Stimulated activated CD4-positive, alpha-beta T cell treated with anti-CD3 and anti-CD28 coated beads, Interleukin-2, amount 100 ng/mL, for 4 hours (primary cell): ENCODE data around the gene BPIFB2.
"Not testable (repeated sequence)": the region's sequence is repeated elsewhere in the genome, so short reads cannot be mapped to it uniquely, and the experiment has no call there.

Source experiments
- DNase-seq: peaks from one replicate; pipeline ENCODE4 v3.0.0-alpha.2; 2020; ENCODE audit warnings: low read depth

Gene BPIFB2

DNA sequence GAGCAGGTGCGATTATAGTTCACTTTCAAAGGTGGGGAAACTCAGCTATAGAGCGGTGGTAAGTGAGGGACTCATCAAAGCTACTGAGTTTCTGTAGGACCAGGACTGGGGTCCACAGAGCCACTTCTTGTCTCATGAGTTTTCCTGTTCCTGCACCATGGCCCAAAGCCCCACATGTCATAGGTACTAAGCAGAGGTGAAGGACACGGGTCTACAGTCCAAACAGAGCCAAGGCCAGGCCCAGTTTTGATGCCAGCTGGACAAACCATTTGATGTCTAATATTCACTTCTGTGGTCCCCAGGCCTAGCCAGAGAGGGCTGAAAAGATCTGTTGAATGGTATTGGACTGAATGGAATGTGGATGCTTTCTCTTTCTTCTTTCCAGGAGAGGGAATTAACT, 34.9 kb downstream of the BPIFB2 start:
- DNase-seq: no peak

DNA sequence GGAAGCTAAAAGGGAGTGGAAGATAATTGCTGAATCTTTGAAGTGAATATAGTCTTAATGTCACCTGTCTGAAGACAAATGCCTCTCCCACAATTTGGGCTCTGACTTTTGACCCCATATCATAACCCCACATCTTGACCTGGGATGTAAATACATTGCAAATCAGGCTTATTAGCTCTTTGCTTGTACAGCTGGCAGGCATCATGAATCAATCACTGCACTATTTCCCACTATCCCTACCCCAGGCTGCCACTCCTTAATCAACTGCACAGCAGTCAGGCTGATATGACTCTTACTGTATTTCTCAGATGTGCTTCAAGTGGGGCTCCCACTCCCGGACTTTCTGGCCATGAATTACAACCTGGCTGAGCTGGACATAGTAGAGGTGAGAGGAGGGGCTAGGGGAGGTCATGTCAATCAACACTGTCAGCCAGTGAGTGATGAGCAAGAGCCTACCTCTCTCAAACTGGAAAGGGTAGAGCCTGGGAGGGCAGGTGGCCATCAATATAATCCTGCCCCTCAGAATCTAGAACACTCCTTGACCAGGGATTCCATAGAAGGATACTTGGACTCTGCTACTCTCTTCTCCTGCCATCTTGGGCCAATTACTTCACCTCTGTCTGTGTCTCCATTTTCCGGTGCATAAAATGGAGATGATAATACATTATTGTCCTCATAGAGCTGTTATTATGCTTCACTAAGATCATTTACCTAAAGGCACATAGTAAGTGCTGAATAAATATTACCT, 35.7 kb downstream of the BPIFB2 start:
- DNase-seq: no peak

DNA sequence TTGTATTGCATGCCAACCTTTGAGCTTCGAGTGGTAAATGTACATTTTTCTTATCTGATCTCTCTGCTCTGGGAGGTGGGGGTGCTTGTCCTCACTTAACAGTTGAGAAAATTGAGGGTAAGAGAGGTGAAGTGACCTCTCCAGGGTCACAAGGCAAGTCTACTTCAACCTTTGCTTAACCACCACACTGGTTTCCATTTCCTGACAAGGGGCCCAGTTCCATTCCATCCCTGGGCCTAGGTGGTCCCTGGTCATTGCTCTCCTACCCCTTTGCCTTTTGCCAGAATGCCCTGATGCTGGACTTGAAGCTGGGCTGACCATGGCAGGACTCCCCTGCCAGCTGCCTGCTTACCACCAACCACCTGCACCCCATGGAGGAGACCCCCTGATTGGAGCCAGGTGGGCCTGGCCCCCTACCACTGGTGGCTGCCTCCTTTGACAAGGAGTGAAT, 36.3 kb downstream of the BPIFB2 start:
- no peak for DNase-seq

DNA sequence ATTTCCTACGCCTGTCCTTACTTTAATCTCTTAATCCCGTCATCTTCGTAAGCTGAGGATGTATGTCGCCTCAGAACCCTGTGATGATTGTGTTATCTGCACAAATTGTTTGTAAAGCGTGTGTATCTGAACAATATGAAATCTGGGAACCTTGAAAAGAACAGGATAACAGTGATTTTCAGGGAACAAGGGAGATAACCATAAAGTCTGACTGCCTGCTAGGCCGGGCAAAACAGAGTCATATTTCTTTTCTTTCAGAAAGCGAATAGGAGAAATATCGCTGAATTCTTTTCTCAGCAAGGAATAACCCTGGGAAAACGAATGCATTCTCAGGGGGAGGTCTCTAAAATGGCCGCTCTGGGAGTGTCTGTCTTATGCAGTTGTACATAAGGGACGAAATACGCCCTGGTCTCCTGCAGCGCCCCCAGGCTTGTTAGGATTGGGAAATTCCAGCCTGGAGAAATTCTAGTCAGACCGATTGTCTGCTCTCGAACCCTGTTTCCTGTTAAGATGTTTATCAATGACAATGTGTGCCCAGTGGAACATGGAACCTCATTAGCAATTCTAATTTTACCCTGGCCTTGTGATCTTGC, 37.7 kb downstream of the BPIFB2 start:
- DNase-seq: not testable (repeated sequence)

DNA sequence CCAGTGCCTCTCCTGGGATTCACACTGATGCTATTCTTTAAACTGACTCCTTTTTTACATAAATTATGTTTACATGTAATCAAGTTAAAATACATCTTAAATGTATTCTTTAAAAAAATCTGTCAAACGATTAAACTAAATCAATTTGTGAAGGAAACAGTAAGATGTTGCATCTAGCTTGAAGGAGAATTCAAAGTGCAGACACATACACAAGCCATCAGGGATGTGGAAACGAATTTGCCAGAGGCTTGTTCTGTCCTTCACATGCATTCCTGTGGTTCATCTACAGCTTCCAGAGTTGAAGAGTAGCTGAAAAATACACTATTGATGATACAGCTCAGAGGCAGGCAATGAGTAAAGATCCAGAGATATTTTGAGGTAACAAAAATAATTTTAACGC, 38.9 kb downstream of the BPIFB2 start:
- DNase-seq: no peak

DNA sequence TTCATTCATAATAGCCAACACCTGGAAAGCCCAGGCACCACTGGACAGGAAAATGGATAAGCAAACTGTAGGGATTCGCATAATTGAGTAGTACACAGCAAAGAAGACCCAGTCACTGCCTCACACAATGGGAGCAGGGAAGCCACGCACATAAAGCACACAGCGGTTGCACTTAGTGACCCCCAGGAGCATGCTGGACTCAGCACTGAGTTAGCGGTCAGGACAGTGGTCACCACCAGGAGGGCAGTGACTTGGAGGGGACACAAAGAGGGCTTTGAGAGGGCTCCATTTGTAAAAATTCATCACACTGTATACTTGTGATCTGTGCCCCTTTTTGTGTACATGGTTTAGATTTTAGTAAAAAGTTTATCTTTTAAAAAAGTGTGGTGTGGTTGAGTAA, 43.8 kb downstream of the BPIFB2 start:
- DNase-seq: no peak

DNA sequence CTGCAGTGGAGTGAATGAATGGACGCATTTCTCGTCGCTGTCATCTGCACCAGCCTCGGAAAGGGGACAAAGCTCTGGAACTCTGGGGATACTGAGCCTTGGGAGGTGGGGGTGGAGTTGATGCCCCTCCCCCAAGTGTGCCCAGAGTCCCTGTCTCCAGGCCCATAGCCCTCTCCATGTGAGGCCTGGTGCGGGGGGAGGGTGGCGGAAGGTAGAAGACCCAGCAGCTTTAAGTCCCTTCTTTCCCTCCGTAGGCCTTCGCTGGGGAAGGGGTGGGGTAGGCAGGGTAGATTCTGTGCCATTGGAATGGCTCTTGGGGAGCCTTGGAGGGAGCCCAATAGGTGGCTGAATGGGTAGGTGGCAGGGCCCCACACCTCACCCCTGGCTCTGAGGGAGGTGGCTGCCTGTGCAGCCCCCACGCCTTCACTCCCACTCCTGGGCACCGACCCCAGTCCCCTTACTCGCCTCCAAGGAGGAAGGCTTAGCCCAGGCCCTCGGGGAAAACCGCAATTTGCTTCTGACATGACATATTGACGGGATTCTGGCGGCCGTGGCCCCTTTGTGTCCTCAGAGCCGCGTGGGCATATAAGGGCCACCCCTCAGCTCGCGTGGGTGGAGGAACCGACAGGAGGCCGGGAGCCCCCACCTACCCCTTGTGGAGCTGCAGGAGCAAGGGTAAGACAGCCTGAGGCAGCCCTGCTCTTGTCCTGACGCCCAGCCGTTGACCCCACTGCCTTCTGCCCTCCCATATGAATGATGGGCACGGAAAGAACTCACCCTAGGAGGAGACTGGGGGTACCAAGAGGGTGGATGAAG, 46.0 kb downstream of the BPIFB2 start, which contains the start of gene BPIFB3:
TSS of gene BPIFB3 (plus strand) at position 613 of the 816 bp plus-strand sequence. CDS start 1,533 bp downstream, outside the sequence.
- no peak for DNase-seq

DNA sequence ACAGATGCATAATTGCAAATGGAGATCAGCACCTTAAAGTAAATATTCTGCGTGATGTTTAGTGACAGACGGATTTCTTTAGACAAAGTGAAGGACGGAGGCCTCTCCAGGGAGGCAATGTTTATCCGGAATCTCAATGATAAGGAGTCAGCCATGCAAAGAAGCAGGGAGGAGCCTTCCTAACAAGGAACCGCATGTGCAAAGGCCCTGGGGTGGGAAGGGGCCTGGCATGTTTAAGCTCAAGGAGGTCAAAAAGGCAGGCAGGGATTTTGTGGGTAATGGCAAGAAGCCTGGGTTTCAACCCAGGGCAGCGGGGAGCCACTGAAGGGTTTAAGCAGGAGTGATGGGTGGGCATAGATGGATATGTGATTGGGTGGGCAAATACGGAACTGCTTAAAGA, 46.9 kb downstream of the BPIFB2 start:
- DNase-seq: no peak

DNA sequence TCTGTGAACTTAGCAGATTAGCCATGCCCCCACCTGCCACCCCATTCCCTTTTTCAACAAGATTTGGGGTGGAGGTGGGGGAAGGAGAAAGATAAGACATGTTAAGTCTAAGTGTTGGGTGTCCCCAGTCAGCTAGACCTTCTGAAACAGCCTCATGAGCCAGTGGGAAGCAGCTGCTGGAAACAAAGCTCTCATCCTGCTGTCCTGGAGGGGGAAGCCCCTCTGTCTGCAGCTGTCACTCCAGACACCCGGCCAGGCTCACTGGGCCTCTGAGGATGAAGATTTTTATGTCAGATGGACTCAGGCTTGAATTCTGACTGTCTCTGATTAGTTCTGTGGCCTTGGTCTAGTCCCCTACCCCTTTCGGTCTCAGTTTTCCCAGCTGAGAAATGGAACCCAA, 47.3 kb downstream of the BPIFB2 start:
- no peak for DNase-seq

DNA sequence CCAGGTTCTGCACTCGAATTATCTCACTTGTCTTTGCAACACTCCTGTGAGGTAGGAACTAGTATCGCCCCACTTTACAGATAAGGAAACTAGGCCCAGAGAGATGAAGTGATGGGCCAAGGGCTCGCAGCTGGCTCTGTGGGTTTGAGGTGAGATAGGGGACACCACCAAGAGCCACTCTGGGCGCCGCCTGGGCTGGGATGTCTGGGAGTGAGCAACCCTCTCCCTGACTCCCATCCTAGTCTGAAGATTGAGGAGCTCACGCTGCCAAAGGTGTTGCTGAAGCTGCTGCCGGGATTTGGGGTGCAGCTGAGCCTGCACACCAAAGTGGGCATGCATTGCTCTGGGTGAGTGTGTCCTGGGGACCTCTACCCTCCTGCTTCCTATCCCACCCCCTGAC, 51.6 kb downstream of the BPIFB2 start:
- DNase-seq: no peak

DNA sequence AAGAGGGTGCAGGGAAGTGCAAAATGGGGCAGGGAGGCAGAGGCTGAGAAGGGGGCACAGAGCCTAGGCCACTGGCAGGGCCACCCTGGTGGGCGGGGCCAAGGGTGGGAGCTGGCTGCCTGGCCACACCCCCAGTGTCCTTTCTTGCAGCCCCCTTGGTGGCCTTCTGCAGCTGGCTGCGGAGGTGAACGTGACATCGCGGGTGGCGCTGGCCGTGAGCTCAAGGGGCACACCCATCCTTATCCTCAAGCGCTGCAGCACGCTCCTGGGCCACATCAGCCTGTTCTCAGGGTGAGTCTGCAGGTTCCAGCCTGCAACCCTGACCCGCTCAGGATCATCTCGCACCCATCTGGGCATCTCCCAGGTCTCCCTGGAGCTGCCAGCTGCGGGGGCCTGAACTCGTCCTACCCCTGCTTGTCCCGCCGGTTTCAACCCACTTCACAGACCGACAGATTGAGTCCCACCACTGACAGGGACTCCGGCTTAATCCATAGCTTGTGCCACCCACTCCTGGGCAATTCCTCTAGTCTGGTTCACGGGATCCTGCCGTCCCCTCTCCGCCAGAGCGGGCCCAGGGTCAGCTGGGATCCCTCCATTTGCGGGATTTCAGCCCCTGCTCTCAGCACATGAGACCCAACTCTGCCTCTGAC, 52.4 kb downstream of the BPIFB2 start:
- DNase-seq: no peak

DNA sequence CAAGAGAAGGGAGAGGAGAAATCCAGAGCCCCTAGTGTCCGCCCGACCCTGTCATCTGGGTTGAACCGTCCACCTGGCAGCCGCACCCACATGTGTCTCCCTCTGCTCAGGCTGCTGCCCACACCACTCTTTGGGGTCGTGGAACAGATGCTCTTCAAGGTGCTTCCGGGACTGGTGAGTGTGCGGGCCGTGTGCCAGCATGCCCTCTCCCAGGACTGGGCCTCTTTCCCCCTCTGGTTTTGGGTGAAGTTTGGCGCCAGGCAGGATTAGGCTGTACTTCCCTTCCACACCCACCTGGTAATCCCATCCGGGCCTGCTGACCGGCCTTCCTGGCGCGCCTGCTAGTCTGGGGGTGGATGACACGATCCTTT, 54.1 kb downstream of the BPIFB2 start:
- no peak for DNase-seq

DNA sequence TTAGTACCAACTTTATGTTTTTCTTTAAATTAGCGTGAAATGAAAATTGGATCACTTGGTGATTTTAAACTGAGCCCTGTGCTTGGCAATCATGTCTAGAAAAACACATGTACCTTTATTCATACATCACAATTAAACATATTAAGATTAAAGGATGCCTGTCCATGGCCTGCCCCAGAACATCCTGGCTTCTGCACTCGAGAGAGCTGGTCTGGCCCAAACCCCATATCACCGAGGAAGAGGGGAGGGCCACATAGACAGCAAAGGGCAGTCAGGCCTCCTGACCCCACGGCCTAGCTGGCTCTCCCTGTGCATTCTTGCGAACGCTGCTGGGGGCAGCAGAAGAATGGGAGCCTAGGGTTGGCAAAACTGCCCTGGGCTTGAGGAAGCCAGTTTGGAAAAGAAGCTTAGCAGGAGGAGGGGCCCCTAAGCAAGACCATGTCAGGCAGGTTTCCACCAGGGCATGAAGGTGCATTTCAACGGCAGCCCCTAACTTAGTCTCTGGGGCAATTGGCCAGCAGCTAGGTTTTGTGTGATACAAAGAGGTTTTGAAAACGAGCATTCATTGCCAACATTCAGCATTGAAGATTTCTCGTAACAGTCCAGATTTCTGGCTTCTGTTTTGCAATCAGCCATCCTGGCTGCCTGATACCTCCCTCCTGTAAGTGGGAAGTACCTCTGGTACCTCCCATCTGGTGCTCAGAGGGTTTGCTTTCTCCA, 54.8 kb downstream of the BPIFB2 start:
- DNase-seq: no peak

DNA sequence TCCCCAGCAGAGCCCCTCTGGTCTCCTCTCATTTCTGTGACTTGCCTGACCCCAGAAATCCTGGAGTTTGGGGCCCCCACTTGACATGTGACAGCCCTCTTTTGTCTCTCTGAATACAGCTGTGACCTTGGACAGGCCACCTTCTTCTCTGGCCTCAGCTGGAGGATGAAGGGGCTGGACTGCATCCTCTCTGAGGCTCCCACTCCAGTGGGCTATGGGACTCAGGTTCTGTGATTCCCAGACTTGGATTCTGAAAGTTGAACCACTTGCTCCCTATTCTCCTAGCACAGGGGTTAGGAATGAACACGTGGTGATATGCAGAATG, 55.3 kb downstream of the BPIFB2 start:
- DNase-seq: no peak

DNA sequence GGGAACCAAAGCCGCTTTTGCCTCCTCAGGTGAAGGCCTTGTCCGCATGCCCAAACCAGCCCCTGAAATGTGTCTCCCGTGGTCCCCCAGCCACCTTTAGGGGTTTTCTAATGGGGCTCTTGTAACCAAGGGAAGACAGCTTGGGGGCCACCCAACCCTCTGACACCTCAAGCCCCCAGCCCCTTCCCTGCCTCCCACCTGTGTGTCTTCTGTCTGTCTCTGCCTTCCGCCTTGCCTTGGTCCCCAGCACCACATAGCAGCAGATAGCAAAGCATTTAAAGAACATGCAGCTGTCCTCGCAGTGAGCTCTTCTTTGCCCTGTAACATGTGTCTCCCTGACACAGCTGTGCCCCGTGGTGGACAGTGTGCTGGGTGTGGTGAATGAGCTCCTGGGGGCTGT, 55.8 kb downstream of the BPIFB2 start:
- no peak for DNase-seq

DNA sequence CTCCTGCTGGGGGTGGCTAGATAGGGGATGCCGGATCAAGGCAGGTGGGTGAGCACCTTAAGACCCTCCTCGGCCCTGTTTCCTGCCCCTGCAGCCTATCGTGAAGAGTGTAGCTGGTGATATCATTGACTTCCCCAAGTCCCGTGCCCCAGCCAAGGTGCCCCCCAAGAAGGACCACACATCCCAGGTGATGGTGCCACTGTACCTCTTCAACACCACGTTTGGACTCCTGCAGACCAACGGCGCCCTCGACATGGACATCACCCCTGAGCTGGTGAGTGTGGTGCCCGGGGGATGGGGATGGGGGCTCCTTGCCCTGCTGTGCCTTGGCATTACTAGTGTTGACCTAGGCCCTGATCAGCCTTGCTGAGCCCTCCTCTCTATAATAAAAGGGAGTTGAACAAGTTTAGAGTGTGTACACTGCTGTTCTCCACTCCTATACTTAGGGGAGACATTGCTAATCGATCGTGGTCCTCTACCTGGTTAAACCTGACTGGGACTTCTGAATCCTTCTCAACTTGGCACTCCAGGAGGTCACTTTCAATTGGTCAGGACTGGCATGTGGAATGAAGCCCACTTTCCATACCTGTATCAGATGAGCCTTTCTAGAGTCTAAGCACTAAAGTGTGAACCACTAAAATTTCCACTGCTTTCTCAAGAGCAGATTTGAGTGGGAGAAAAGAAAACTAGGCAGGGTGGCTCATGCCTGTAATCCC, 57.2 kb downstream of the BPIFB2 start:
- DNase-seq: no peak

DNA sequence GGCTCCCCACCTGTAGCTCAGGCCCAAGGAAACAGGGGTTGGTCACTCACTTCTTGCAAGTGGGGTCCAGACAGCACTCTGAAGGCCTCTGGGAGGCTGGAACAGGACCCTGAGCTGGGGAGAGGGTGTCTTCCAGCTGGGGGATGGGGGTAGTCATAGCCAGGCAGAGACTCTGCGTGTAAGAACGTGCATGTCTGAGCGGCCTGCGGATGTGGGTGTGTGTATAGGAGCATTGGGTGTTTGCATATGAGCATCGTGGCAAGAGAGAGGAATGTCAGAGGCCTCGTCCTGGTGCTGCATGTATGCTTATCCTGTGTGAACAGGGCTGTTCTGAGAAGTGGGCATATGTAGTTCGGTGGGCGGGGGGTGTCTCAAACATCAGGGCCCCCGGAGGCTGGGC, 58.3 kb downstream of the BPIFB2 start:
- DNase-seq: no peak

DNA sequence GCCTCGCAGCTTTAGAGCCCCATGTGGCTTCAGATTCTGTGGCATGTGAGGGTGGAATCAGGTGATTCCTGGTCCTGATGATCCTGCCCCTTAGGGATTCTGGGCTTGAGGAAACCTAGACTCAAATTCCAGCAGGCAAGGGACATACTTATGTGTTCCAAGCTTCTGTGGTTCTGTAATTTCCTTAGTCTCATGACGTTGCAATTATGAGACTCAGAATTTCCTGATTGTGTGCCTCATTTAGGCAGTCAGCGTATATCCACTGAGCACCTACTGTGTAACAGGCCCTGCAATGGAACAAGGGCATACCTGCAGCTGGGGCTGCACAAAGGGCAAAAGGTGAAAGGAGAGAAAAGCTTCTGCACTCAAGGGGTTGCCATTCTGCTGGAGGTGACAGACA, 60.3 kb downstream of the BPIFB2 start:
- DNase-seq: no peak

DNA sequence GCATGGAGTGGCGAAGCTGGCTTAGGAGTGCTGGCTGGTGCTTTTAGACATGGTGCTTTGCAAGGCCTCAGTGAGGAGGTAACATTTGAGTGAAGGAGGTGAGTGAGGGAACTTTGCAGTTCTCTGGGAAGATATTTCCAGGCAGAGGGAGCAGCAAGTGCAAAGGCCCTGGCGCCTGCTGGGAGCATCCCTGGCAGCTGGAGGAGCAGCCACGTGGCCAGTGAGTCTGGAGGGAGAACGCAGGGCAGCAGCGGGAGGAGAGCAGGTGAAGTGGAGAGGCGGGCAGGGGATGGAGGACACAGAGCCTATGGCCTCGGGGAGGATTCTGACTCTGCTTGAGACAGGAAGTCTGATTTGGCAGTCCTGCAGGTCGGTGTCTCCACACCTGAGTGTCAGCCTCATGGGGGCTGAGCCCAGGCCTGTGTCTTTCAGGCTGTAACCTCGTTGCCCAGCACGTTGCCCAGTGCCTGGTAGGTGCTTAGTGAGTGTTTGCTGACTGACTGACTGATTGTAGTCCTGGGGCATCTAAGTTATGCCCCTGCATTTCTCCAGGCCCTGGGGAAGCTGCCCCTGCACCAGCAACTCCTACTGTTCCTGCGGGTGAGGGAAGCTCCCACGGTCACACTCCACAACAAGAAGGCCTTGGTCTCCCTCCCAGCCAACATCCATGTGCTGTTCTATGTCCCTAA, 60.9 kb downstream of the BPIFB2 start:
- no peak for DNase-seq

DNA sequence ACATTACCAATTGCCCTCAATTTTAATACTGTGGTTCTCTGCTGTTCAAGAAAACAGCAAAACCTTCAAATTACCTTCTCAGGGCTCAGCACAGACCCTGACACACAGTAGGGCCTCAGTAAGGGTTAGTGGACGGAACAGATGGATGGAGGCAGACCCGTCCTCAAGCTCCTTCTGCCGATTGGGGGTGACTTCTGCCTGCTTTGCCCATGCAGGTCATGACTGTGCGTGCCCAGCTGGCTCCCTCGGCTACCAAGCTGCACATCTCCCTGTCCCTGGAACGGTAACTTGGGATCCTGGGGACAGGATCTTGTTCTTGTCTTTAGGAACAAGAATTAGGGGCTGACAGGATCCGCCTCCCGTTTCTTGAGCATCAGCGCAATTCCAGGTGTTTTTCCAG, 62.2 kb downstream of the BPIFB2 start:
- no peak for DNase-seq
